ENCODE data around the gene USHBP1. TPM values are rescaled to one million over a fixed set of nuclear protein-coding genes. Genes with fewer than 3 reads are reported as not detected.
A peak's percentile ranks its signal among the peaks of the same experiment; 100 is the strongest.

The USHBP1 gene
- total and polyA plus RNA-seq, 2 donors (not counting 1 experiment from before 2014, with no cell fraction given) = 0.39 TPM; not detected in 1

DNA sequence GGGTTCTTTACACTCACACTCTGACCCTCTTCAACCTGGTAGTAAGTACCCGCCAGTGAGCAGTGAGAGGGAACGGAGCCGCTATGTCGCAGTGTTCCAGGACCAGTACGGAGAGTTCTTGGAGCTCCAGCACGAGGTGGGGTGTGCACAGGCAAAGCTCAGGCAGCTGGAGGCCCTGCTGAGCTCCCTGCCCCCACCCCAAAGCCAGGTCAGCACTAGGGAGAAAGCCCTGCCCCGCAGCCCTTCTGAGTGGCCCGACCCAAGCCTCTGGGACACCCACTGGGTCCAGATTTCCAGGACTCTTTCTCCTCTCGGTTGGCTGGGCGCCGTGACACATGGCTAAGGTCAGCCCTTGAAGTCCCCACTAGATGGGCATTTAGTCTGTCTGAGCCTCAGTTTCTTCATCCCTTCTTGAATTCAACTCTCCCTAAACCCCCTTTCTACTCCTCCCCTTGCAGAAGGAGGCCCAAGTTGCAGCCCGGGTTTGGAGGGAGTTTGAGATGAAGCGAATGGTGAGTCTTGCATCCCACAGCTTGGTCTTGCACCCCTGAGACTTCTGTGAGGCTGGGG, 36.7 kb downstream of the USHBP1 start:
- no peak overlapping the region for H3K4me3 ChIP-seq (ENCODE audit: control extremely low read depth in 1 of 5, extremely low read depth in 1 of 5, insufficient read depth in 1 of 5, low read depth in 2 of 5, low read length in 4 of 5)
- H3K27ac ChIP-seq (ENCODE audit: low read length in 2 of 2) = no peak overlapping the region
- H3K4me1 Mint-ChIP-seq = peaks cover 12% of the 10 kb centered on the region
- ATAC-seq (ENCODE audit: low read depth) (no peak), DNase-seq (peak; percentile 23)
- H3K27ac Mint-ChIP-seq = peak overlapping the region; percentile 53
- peak overlapping the region; percentile 90 for H3K4me3 Mint-ChIP-seq
- TF ChIP-seq EZH2 (IDR thresholded peaks at IDR 0.05; ENCODE audit: borderline replicate concordance, insufficient read depth, low read depth, low read length, poor library complexity, severe bottlenecking) = no peak
- TF ChIP-seq, protein P1, sequence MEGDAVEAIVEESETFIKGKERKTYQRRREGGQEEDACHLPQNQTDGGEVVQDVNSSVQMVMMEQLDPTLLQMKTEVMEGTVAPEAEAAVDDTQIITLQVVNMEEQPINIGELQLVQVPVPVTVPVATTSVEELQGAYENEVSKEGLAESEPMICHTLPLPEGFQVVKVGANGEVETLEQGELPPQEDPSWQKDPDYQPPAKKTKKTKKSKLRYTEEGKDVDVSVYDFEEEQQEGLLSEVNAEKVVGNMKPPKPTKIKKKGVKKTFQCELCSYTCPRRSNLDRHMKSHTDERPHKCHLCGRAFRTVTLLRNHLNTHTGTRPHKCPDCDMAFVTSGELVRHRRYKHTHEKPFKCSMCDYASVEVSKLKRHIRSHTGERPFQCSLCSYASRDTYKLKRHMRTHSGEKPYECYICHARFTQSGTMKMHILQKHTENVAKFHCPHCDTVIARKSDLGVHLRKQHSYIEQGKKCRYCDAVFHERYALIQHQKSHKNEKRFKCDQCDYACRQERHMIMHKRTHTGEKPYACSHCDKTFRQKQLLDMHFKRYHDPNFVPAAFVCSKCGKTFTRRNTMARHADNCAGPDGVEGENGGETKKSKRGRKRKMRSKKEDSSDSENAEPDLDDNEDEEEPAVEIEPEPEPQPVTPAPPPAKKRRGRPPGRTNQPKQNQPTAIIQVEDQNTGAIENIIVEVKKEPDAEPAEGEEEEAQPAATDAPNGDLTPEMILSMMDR (IDR thresholded peaks at IDR 0.05) = no peak
- H3K36me3 ChIP-seq (replicated peaks in 1 of 2; ENCODE audit: control extremely low read depth in 1 of 2, control insufficient read depth in 1 of 2, extremely low read depth in 1 of 2, insufficient read depth in 2 of 2, low read length in 1 of 2) = peaks cover 2 to 14% of the 10 kb centered on the region in 2 experiments
- no peaks in the 10 kb centered on the region for H3K27me3 ChIP-seq (replicated peaks in 1 of 4; ENCODE audit: control extremely low read depth in 1 of 4, control insufficient read depth in 3 of 4, insufficient read depth in 4 of 4, low read length in 3 of 4)
- H3K9ac ChIP-seq (ENCODE audit: low read length) = no peak overlapping the region
- no peak overlapping the region for H2AFZ ChIP-seq (ENCODE audit: insufficient read depth, low read depth, low read length, poor library complexity, severe bottlenecking)
- H3K79me2 ChIP-seq (ENCODE audit: control insufficient read depth, insufficient read depth, low read length) = no peaks in the 10 kb centered on the region
- no peaks in the 10 kb centered on the region for H3K9me3 Mint-ChIP-seq (ENCODE audit: insufficient read depth)
- H3K9me3 ChIP-seq (ENCODE audit: control extremely low read depth in 1 of 3, control insufficient read depth in 2 of 3, insufficient read depth in 1 of 3, low read length in 2 of 3) = peaks cover 0 to 4% (median 0%) of the 10 kb centered on the region in 3 donors
- intact Hi-C loops (cut with micrococcal nuclease) = loop anchor here (2.0 to 5.0 kb wide), 3 partner anchors 91 to 1294 kb away; partner anchors contain the start of gene ELL
- ChIA-PET POLR2A (interaction anchor here (1.8 kb wide), 1 partner anchor 8 kb away, joined by 4 read pairs; no protein-coding TSS in a partner anchor), CTCF (interaction anchor here (1.7 to 3.7 kb wide), 3 partner anchors 12 to 161 kb away, joined by 4 to 13 read pairs (median 5); partner anchors contain the start of gene USE1)
- 97% methylated on average over 11 of the region's 13 CpGs for WGBS (ENCODE audit: insufficient coverage)
- H4K20me1 ChIP-seq (ENCODE audit: control insufficient read depth, insufficient read depth, low read length, poor library complexity, severe bottlenecking) = no peaks in the 10 kb centered on the region
- H3K4me2 ChIP-seq (replicated peaks; ENCODE audit: low read depth, low read length, poor library complexity, severe bottlenecking) = no peak overlapping the region
- H3K4me1 ChIP-seq (ENCODE audit: control insufficient read depth in 2 of 2, insufficient read depth in 2 of 2, low read length in 2 of 2) = peaks cover 3 to 20% of the 10 kb centered on the region in 2 donors
- no peaks in the 10 kb centered on the region for H3K27me3 Mint-ChIP-seq

Data from B cell (primary cell).